Mesothelial cell of epicardium (in vitro differentiated cells): ENCODE data around the gene RNF130. TPM values are rescaled to one million over a fixed set of nuclear protein-coding genes. Genes with fewer than 3 reads are reported as not detected.
"Not testable (repeated sequence)": the region's sequence is repeated elsewhere in the genome, so short reads cannot be mapped to it uniquely, and the experiment has no call there.

ENCODE experiments used
- DNase-seq, 2 experiments: peaks; one replicate each; pipeline ENCODE4 v3.0.0; 2021; ENCODE audit warnings: low spot score in 2 of 2; ENCODE audit not compliant: unreplicated experiment in 2 of 2
- H3K27ac Mint-ChIP-seq: 2 replicates; pipeline ENCODE4 v1.8.0; 2021; ENCODE audit warnings: mixed read lengths
- H3K27me3 Mint-ChIP-seq: 2 replicates; pipeline ENCODE4 v1.8.0; 2021; ENCODE audit warnings: low read depth, mixed read lengths
- H3K36me3 Mint-ChIP-seq: 2 replicates; pipeline ENCODE4 v1.8.0; 2021; ENCODE audit warnings: mixed read lengths
- H3K4me1 Mint-ChIP-seq: 2 replicates; pipeline ENCODE4 v1.8.0; 2021; ENCODE audit warnings: mixed read lengths
- H3K4me3 Mint-ChIP-seq: 2 replicates; pipeline ENCODE4 v1.8.0; 2021; ENCODE audit warnings: mild to moderate bottlenecking, moderate library complexity, mixed read lengths
- H3K9me3 Mint-ChIP-seq: 2 replicates; pipeline ENCODE4 v1.8.0; 2021; ENCODE audit warnings: mixed read lengths
- total RNA-seq: library from RNA; stranded (reverse); gene quantifications from 3 replicates; pipeline ENCODE4 v1.2.1, GENCODE V29; 2021
- TF ChIP-seq, protein P1 (sequence below): fragments of 200-600 bp; sonication (generic); IDR thresholded peaks from one replicate; pipeline ENCODE4 v1.5.0; 2021; ENCODE audit warnings: antibody characterized with exemption; ENCODE audit not compliant: unreplicated experiment

RNF130 gene
- total RNA-seq, 1 donor from 2014 or later, result 44.9 TPM

DNA sequence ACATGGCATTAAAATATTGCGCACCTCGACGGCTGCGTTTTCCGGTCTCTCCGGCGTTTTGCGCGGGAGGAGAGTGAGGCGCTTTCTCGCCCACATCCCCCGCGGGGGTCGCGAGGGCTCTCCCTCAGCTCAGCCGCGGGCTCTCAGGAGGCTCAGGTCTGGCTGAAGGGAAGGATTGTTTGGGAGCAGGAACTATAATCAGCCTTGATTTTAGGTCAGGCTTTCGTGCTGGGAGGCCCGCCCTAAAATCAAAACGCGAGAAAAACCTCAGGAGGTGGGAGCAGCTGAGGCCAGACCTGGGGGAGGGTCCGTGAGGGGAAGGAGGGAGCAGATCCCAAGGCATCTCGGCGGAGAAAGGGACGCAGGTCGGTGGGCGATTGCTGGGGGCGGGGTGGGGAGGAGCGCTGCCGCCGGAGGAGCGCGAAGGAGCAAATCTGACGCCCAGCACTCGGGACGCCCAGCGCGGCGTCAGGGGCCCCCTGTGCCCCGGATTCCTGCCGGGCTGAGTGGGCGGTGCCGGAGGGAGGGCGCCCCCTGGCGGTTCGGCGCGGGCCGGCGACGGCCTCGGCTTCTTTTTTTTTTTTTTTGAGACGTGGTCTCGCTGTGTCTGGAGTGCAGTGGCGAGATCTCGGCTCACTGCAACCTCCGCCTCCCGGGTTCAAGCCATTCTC lies 18.7 kb upstream of the RNF130 start:
- TF ChIP-seq, protein P1, sequence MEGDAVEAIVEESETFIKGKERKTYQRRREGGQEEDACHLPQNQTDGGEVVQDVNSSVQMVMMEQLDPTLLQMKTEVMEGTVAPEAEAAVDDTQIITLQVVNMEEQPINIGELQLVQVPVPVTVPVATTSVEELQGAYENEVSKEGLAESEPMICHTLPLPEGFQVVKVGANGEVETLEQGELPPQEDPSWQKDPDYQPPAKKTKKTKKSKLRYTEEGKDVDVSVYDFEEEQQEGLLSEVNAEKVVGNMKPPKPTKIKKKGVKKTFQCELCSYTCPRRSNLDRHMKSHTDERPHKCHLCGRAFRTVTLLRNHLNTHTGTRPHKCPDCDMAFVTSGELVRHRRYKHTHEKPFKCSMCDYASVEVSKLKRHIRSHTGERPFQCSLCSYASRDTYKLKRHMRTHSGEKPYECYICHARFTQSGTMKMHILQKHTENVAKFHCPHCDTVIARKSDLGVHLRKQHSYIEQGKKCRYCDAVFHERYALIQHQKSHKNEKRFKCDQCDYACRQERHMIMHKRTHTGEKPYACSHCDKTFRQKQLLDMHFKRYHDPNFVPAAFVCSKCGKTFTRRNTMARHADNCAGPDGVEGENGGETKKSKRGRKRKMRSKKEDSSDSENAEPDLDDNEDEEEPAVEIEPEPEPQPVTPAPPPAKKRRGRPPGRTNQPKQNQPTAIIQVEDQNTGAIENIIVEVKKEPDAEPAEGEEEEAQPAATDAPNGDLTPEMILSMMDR, result peak; percentile 99
- Mint-ChIP-seq H3K4me1 (peaks cover 20% of the 10 kb centered on the region), H3K4me3 (peak overlapping the region; percentile 81), H3K27me3 (no peaks in the 10 kb centered on the region), H3K9me3 (no peaks in the 10 kb centered on the region), H3K36me3 (no peaks in the 10 kb centered on the region), H3K27ac (peak overlapping the region; percentile 91)
- DNase-seq, result peak; percentile 75 to 90

DNA sequence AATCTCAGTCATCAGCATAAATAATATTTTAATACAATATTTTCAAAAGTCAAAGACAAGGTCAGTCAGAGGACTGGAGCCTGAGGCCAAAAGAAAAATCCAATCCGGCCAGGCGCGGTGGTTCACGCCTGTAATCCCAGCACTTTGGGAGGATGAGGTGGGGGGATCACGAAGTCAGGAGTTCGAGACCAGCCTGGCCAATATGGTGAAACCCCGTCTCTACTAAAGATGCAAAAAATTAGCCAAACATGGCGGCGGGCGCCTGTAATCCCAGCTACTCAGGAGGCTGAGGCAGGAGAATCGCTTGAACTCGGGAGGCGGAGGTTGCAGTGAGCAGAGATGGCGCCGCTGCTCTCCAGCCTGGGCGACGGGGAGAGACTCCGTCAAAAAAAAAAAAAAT lies 18.1 kb upstream of the RNF130 start:
- not testable (repeated sequence) for H3K27me3 Mint-ChIP-seq, H3K27ac Mint-ChIP-seq, DNase-seq, H3K9me3 Mint-ChIP-seq, H3K36me3 Mint-ChIP-seq
- H3K4me3 Mint-ChIP-seq, result peak overlapping the region; percentile 81
- peaks cover 23% of the 10 kb centered on the region for H3K4me1 Mint-ChIP-seq

DNA sequence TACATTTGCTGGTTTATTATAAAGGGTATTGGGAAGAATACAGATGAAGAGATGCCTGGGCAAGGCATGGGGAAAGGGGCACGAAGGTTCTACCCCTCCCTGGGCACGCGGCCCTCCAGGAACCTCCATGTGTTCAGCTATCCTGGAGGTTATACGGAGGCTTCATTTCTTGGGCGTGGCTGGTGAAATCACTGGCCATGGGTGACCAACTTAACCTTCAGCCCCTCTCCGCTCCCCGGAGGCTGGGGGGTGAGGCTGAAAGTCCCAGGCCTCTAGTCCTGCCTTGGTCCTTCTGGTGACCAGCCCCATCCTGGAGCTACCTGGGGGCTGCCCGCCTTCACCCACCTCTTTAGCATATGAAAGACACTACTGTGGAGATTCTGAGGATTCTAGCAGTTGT lies 17.0 kb upstream of the RNF130 start:
- no peak overlapping the region for H3K27ac Mint-ChIP-seq
- no peaks in the 10 kb centered on the region for H3K27me3 Mint-ChIP-seq
- H3K36me3 Mint-ChIP-seq, result no peaks in the 10 kb centered on the region
- TF ChIP-seq, protein P1, result no peak
- peaks cover 22% of the 10 kb centered on the region for H3K4me1 Mint-ChIP-seq
- no peaks in the 10 kb centered on the region for H3K9me3 Mint-ChIP-seq
- no peak for DNase-seq
- peak overlapping the region; percentile 30 for H3K4me3 Mint-ChIP-seq

DNA sequence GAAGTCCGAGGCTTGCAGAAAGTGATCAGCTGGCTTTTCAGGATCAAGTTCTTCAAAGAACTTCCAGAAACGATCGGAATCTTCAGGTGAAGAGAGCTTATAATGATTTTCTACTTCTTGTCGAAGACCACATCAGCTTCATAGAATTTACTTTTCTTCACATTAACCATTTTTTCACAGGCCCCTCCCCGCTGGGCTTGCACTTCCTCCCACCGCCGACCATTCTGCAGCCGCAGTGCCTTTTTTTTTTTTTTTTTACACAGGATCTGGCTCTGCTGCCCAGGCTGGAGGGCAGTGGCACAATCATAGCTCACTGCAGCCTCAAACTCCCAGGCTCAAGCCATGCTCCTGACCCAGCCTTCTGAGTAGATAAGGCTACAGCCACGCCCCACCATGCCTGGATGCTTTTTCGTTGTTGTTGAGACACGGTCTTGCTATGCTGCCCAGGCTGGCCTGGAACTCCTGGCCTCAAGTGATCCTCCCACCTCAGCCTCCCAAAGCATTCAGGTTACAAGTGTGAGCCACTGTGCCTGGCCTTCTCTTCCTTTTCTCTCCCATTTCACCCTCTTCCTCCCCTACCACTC lies 15.3 kb upstream of the RNF130 start:
- no peak for DNase-seq
- no peaks in the 10 kb centered on the region for H3K36me3 Mint-ChIP-seq
- H3K27ac Mint-ChIP-seq, result no peak overlapping the region
- TF ChIP-seq, protein P1, result no peak
- H3K9me3 Mint-ChIP-seq, result no peaks in the 10 kb centered on the region
- no peak overlapping the region for H3K4me3 Mint-ChIP-seq
- no peaks in the 10 kb centered on the region for H3K27me3 Mint-ChIP-seq
- peaks cover 22% of the 10 kb centered on the region for H3K4me1 Mint-ChIP-seq

DNA sequence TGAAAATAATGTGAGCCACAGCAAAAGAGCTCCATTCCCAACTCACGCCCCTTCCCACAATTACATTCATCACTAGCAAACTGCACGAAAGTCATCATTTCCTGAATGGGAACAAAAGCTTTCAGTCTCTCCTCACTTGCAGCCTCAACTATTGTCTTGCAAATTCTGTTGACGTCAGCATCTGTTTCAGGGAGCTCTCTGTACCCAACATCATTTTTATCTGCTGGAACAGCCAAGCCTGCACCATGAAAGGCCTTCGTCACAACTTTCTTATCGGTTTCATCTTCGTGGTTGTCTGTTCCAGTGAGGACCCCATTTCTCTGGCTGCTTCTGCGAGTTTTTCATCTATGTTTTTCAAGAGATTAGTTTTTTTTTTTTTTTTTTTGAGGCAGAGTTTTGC lies 14.3 kb upstream of the RNF130 start:
- Mint-ChIP-seq H3K4me1 (peaks cover 17% of the 10 kb centered on the region), H3K27ac (no peak overlapping the region), H3K9me3 (no peaks in the 10 kb centered on the region), H3K27me3 (no peaks in the 10 kb centered on the region), H3K4me3 (no peak overlapping the region), H3K36me3 (no peaks in the 10 kb centered on the region)
- TF ChIP-seq, protein P1, result no peak
- DNase-seq, result no peak

DNA sequence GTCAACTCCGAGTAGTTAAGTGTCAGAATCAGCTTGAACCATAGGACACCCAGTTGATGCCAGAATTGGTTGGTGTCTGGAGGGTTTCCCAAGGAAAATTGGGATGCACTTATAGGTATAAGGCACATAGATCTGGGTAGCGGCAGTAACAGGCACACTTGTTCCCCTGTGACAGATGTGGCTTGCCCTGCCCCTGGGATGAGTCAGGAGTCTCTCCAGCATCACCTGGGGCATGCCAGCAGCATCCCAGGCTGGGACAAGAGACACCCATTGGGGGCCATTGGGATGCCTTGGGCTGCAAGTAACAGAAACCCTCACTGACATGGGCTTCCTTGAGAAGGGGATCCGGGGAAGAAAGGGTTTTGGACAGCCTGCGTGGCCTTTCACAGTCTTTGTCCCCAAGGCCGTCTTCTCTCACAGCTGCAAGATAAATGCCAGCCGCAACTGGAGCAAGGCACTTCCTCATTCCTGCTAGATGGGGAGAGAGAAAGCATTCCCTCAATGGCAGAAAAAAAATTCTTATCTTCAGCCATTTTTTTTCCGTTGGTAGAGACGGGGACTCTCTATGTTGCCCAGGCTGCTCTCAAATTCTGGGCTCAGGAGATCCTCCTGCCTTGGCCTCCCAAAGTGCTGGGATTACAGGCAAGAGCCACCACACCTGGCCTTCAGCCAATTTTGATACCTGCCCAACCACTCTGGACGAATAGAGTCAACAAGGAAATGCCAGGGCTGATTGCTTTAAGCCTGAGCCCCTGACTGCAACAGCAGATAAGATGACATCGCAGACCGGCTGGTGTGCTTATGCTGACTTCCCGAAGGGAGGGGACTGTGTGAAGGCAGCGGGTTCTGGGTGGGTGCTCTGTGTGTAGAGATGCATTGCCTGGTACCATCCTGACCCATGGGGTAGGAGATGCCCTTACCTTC lies 13.3 kb upstream of the RNF130 start:
- H3K27me3 Mint-ChIP-seq, result no peaks in the 10 kb centered on the region
- no peaks in the 10 kb centered on the region for H3K9me3 Mint-ChIP-seq
- TF ChIP-seq, protein P1, result no peak
- H3K36me3 Mint-ChIP-seq, result no peaks in the 10 kb centered on the region
- peak overlapping the region; percentile 47 for H3K27ac Mint-ChIP-seq
- peaks cover 14% of the 10 kb centered on the region for H3K4me1 Mint-ChIP-seq
- DNase-seq, result no peak
- H3K4me3 Mint-ChIP-seq, result no peak overlapping the region
